K562 (cell line): ENCODE measurements around the gene TACR1.

ENCODE experiments used
- EHMT2 ChIP-seq: fragments of 450-650 bp; IDR thresholded peaks from 2 replicates; pipeline ENCODE4 v1.6.1; 2018; ENCODE audit warnings: antibody characterized with exemption
- ELF1 ChIP-seq: fragments of 200-800 bp; sonication (Bioruptor generic); IDR thresholded peaks from 2 replicates; pipeline ENCODE4 v1.6.1; 2016; ENCODE audit warnings: missing genetic modification characterization, missing compliant biosample characterization
- EP300 ChIP-seq: IDR thresholded peaks from 2 replicates; pipeline ENCODE4 v1.6.1; 2012; ENCODE audit warnings: low read length, improper control_type of control experiment
- GTF2F1 ChIP-seq: IDR thresholded peaks from 2 replicates; pipeline ENCODE4 v1.6.1; 2011; ENCODE audit warnings: low read depth, low read length, improper control_type of control experiment
- NFATC3 ChIP-seq: fragments of 450-650 bp; IDR thresholded peaks from 2 replicates; pipeline ENCODE4 v1.6.1; 2017; ENCODE audit warnings: mild to moderate bottlenecking
- NRF1 ChIP-seq, 2 experiments: fragments of 450-650 bp; IDR thresholded peaks in 1 of 2; conservative IDR thresholded peaks in 1 of 2; 2 replicates each; pipeline ENCODE4 v1.6.1; 2014; ENCODE audit warnings: mild to moderate bottlenecking in 2 of 2
- POLR2AphosphoS5 ChIP-seq: IDR thresholded peaks from 2 replicates; pipeline ENCODE4 v1.6.1; 2011; ENCODE audit warnings: mild to moderate bottlenecking, low read depth, low read length, moderate library complexity; ENCODE audit not compliant: control insufficient read depth, insufficient read depth
- PREB ChIP-seq: sonication (generic); formaldehyde crosslinking; IDR thresholded peaks from 2 replicates; pipeline ENCODE4 v1.8.1; 2023; ENCODE audit warnings: mild to moderate bottlenecking, missing genetic modification reagents
- SP1 ChIP-seq: sonication (generic); formaldehyde crosslinking; IDR thresholded peaks from 2 replicates; pipeline ENCODE4 v1.8.1; 2022; ENCODE audit warnings: mild to moderate bottlenecking, missing genetic modification reagents
- YY1 ChIP-seq, 3 experiments: IDR thresholded peaks; 2 replicates each; pipeline ENCODE4 v1.6.1; 2011; ENCODE audit warnings: low read length in 2 of 3, mild to moderate bottlenecking in 2 of 3, moderate library complexity in 2 of 3, borderline replicate concordance in 1 of 3, control low read depth in 1 of 3, low read depth in 1 of 3; ENCODE audit not compliant: insufficient read depth in 3 of 3, insufficient replicate concordance in 2 of 3, control insufficient read depth in 1 of 3, insufficient read length in 1 of 3; ENCODE audit errors: extremely low read depth in 1 of 3
- ZNF146 ChIP-seq: IDR thresholded peaks from one replicate; pipeline ENCODE4 v1.6.1; 2018; ENCODE audit warnings: missing compliant biosample characterization; ENCODE audit not compliant: unreplicated experiment
- TF ChIP-seq, protein P1 (sequence below): fragments of 450-650 bp; IDR thresholded peaks from 2 replicates; pipeline ENCODE4 v1.6.1; 2017; ENCODE audit warnings: mild to moderate bottlenecking, moderate library complexity
- TF ChIP-seq, protein P2 (sequence below), 3 experiments: IDR thresholded peaks in 2 of 3; conservative IDR thresholded peaks in 1 of 3; 2 replicates each; pipeline ENCODE4 v1.5.1; 2011 to 2012; ENCODE audit warnings: low read length in 3 of 3, mild to moderate bottlenecking in 3 of 3, control low read depth in 2 of 3, improper control_type of control experiment in 1 of 3, inconsistent platforms in 1 of 3, low read depth in 1 of 3, mixed read lengths in 1 of 3, moderate library complexity in 1 of 3; ENCODE audit not compliant: insufficient read depth in 2 of 3

DNA sequence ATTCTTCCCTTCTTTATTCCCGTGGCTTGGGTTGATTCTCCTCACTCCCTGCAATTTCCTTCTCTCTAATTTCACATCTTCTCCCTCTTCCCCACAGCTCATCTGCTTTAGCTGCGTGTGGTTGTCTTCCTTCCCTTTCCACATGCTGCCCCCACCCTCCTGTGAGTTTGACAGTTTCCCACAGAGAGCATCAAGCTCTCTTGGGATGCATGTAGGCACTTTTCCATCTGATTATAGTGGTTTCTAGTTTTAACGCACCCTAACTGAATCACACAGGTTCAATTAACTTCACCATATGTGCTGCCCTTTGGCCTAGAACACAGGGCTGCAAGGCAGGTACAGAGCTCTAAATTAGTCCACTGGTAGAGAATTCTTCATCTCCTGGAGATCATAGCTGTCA lies 110.5 kb downstream of the TACR1 start:
- TF ChIP-seq, protein P1, sequence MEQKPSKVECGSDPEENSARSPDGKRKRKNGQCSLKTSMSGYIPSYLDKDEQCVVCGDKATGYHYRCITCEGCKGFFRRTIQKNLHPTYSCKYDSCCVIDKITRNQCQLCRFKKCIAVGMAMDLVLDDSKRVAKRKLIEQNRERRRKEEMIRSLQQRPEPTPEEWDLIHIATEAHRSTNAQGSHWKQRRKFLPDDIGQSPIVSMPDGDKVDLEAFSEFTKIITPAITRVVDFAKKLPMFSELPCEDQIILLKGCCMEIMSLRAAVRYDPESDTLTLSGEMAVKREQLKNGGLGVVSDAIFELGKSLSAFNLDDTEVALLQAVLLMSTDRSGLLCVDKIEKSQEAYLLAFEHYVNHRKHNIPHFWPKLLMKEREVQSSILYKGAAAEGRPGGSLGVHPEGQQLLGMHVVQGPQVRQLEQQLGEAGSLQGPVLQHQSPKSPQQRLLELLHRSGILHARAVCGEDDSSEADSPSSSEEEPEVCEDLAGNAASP: no peak
- TF ChIP-seq GTF2F1: no peak
- TF ChIP-seq NRF1 (conservative IDR thresholded peaks at IDR 0.05 in 1 of 2, IDR thresholded peaks at IDR 0.05 in 1 of 2): no peak
- no peak for TF ChIP-seq PREB (CRISPR knock-in tag)
- no peak for TF ChIP-seq POLR2AphosphoS5
- no peak for TF ChIP-seq YY1 (IDR thresholded peaks at IDR 0.05; ENCODE audit: borderline replicate concordance in 1 of 3, control insufficient read depth in 1 of 3, extremely low read depth in 1 of 3, insufficient read depth in 3 of 3, insufficient read length in 1 of 3, insufficient replicate concordance in 2 of 3, low read depth in 1 of 3, low read length in 2 of 3)
- TF ChIP-seq ELF1 (tag): no peak
- TF ChIP-seq, protein P2, sequence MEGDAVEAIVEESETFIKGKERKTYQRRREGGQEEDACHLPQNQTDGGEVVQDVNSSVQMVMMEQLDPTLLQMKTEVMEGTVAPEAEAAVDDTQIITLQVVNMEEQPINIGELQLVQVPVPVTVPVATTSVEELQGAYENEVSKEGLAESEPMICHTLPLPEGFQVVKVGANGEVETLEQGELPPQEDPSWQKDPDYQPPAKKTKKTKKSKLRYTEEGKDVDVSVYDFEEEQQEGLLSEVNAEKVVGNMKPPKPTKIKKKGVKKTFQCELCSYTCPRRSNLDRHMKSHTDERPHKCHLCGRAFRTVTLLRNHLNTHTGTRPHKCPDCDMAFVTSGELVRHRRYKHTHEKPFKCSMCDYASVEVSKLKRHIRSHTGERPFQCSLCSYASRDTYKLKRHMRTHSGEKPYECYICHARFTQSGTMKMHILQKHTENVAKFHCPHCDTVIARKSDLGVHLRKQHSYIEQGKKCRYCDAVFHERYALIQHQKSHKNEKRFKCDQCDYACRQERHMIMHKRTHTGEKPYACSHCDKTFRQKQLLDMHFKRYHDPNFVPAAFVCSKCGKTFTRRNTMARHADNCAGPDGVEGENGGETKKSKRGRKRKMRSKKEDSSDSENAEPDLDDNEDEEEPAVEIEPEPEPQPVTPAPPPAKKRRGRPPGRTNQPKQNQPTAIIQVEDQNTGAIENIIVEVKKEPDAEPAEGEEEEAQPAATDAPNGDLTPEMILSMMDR (IDR thresholded peaks at IDR 0.05 in 2 of 3, conservative IDR thresholded peaks at IDR 0.05 in 1 of 3; ENCODE audit: insufficient read depth in 2 of 3, low read depth in 1 of 3, low read length in 3 of 3): no peak
- no peak for TF ChIP-seq EP300
- no peak for TF ChIP-seq SP1 (CRISPR knock-in tag)
- no peak for TF ChIP-seq ZNF146 (CRISPR knock-in tag)
- no peak for TF ChIP-seq NFATC3
- TF ChIP-seq EHMT2: no peak
